WTC11 (cell line): ENCODE measurements around the gene GNLY. TPM values are rescaled to one million over a fixed set of nuclear protein-coding genes. Genes with fewer than 3 reads are reported as not detected.

ENCODE experiments used
- ATAC-seq: fragments of 200-7000 bp; cut with Tn5 transposase; 2 replicates; pipeline ENCODE4 v1.10.0; 2021; ENCODE audit warnings: mild to moderate bottlenecking, moderate library complexity
- CTCF ChIA-PET: fragments of 300-600 bp; sonication (Branson Sonifier 250); formaldehyde crosslinking; loops from one replicate; lab custom pipeline; 2021; ENCODE audit warnings: antibody characterized with exemption; lab: Charles Lee
- POLR2A ChIA-PET: fragments of 350-600 bp; sonication (Branson Sonifier 250); formaldehyde crosslinking; loops from one replicate; lab custom pipeline; 2021; ENCODE audit warnings: antibody characterized with exemption; lab: Charles Lee
- DNase-seq: peaks from one replicate; pipeline ENCODE4 v3.0.0; 2021; ENCODE audit warnings: low spot score
- H3K27ac Mint-ChIP-seq: 2 replicates; pipeline ENCODE4 v1.8.0; 2021; ENCODE audit warnings: mixed read lengths
- H3K27me3 Mint-ChIP-seq: 2 replicates; pipeline ENCODE4 v1.8.0; 2021; ENCODE audit warnings: low read depth, mild to moderate bottlenecking, moderate library complexity, mixed read lengths
- H3K36me3 Mint-ChIP-seq: 2 replicates; pipeline ENCODE4 v1.8.0; 2021; ENCODE audit warnings: mixed read lengths
- H3K4me1 Mint-ChIP-seq: 2 replicates; pipeline ENCODE4 v1.8.0; 2022; ENCODE audit warnings: mixed read lengths
- H3K4me3 Mint-ChIP-seq: 2 replicates; pipeline ENCODE4 v1.8.0; 2021; ENCODE audit warnings: mild to moderate bottlenecking, moderate library complexity, mixed read lengths
- H3K9me3 Mint-ChIP-seq: 2 replicates; pipeline ENCODE4 v1.8.0; 2021; ENCODE audit warnings: mixed read lengths
- ATF3 ChIP-seq: sonication (generic); formaldehyde crosslinking; conservative IDR thresholded peaks from 2 replicates; pipeline ENCODE4 v1.8.1; 2022; ENCODE audit warnings: mild to moderate bottlenecking, missing genetic modification reagents
- CBFB ChIP-seq: sonication (generic); formaldehyde crosslinking; IDR thresholded peaks from 2 replicates; pipeline ENCODE4 v1.8.1; 2022; ENCODE audit warnings: mild to moderate bottlenecking, low read depth, missing genetic modification reagents
- CTCF ChIP-seq: fragments of 200-600 bp; IDR thresholded peaks from 2 replicates; pipeline ENCODE4 v1.8.0; 2022; ENCODE audit warnings: antibody characterized with exemption
- ELF4 ChIP-seq: sonication (generic); formaldehyde crosslinking; IDR thresholded peaks from 2 replicates; pipeline ENCODE4 v1.8.1; 2022; ENCODE audit warnings: low read depth, mild to moderate bottlenecking, moderate library complexity, missing genetic modification reagents
- GABPB1 ChIP-seq: sonication (generic); formaldehyde crosslinking; IDR thresholded peaks from 2 replicates; pipeline ENCODE4 v1.8.1; 2023; ENCODE audit warnings: mild to moderate bottlenecking, missing genetic modification reagents
- IRF1 ChIP-seq: sonication (generic); formaldehyde crosslinking; IDR thresholded peaks from 2 replicates; pipeline ENCODE4 v1.8.0; 2023; ENCODE audit warnings: missing genetic modification reagents
- NFE2L1 ChIP-seq: sonication (generic); formaldehyde crosslinking; IDR thresholded peaks from 2 replicates; pipeline ENCODE4 v1.8.1; 2023; ENCODE audit warnings: missing genetic modification reagents
- NFYB ChIP-seq: sonication (generic); formaldehyde crosslinking; conservative IDR thresholded peaks from 2 replicates; pipeline ENCODE4 v1.8.0; 2022; ENCODE audit warnings: low read depth, missing genetic modification reagents
- NR3C1 ChIP-seq: sonication (generic); formaldehyde crosslinking; conservative IDR thresholded peaks from 2 replicates; pipeline ENCODE4 v1.8.1; 2023; ENCODE audit warnings: low read depth, mild to moderate bottlenecking, missing genetic modification reagents
- OVOL2 ChIP-seq: fragments of 250-450 bp; sonication (Bioruptor Pico); IDR thresholded peaks from 2 replicates; pipeline ENCODE4 v1.9.0; 2021; ENCODE audit warnings: mild to moderate bottlenecking, borderline replicate concordance
- RELA ChIP-seq: sonication (generic); formaldehyde crosslinking; IDR thresholded peaks from 2 replicates; pipeline ENCODE4 v1.8.1; 2022; ENCODE audit warnings: missing genetic modification reagents, mild to moderate bottlenecking, borderline replicate concordance
- SOX15 ChIP-seq: fragments of 250-450 bp; sonication (Bioruptor Pico); IDR thresholded peaks from 2 replicates; pipeline ENCODE4 v1.9.0; 2021; ENCODE audit warnings: mild to moderate bottlenecking
- SP1 ChIP-seq: sonication (generic); formaldehyde crosslinking; conservative IDR thresholded peaks from 2 replicates; pipeline ENCODE4 v1.8.1; 2022; ENCODE audit warnings: missing genetic modification reagents
- TCF7 ChIP-seq: sonication (generic); formaldehyde crosslinking; IDR thresholded peaks from 2 replicates; pipeline ENCODE4 v1.8.0; 2022; ENCODE audit warnings: mild to moderate bottlenecking, low read depth, missing genetic modification reagents, moderate library complexity
- TEAD1 ChIP-seq: sonication (generic); formaldehyde crosslinking; IDR thresholded peaks from 2 replicates; pipeline ENCODE4 v1.8.0; 2022; ENCODE audit warnings: mild to moderate bottlenecking, missing genetic modification reagents
- ZNF232 ChIP-seq: sonication (generic); formaldehyde crosslinking; IDR thresholded peaks from 2 replicates; pipeline ENCODE4 v1.8.0; 2022; ENCODE audit warnings: mild to moderate bottlenecking, missing genetic modification reagents
- ZNF512 ChIP-seq: sonication (generic); formaldehyde crosslinking; IDR thresholded peaks from 2 replicates; pipeline ENCODE4 v1.8.1; 2022; ENCODE audit warnings: missing genetic modification reagents, borderline replicate concordance
- ZSCAN18 ChIP-seq: fragments of 250-450 bp; sonication (Bioruptor Pico); IDR thresholded peaks from 2 replicates; pipeline ENCODE4 v2.1.2; 2022; ENCODE audit warnings: mild to moderate bottlenecking, moderate library complexity
- total RNA-seq: library from RNA; stranded (reverse); gene quantifications from 3 replicates; pipeline ENCODE4 v1.2.3, GENCODE V29; 2021

The GNLY gene
- total RNA-seq, 1 experiment from 2014 or later: not detected

GRCh38 chr2:85699325-85699724, 5.2 kb downstream of the GNLY start:
- DNase-seq (no peak), ATAC-seq (peak; percentile 68)
- CTCF ChIA-PET: interaction anchor here (0.6 to 3.1 kb wide), 3 partner anchors 8 to 50 kb away, joined by 4 to 17 read pairs (median 7); no protein-coding TSS in a partner anchor
- H3K4me3 Mint-ChIP-seq: no peak overlapping the region
- H3K4me1 Mint-ChIP-seq: peaks cover 22% of the 10 kb centered on the region
- H3K27me3 Mint-ChIP-seq: no peaks in the 10 kb centered on the region
- TF ChIP-seq NFE2L1 (CRISPR knock-in tag) (no peak), NFYB (CRISPR knock-in tag) (peak; percentile 73)
- TF ChIP-seq, all 79 proteins: peak for 1
- POLR2A ChIA-PET: no interaction called here
- Mint-ChIP-seq H3K36me3 (no peaks in the 10 kb centered on the region), H3K9me3 (peaks cover 4% of the 10 kb centered on the region; the same call in 1 of the 2 replicates), H3K27ac (no peak overlapping the region)

- peak overlapping the region; percentile 85; the same call in 1 of the 2 replicates for H3K27ac Mint-ChIP-seq
- H3K27me3 Mint-ChIP-seq: peaks cover 4% of the 10 kb centered on the region; the same call in 1 of the 2 replicates
- POLR2A ChIA-PET: interaction anchor here (0.6 kb wide), 1 partner anchor 33 kb away, joined by 3 read pairs; no protein-coding TSS in a partner anchor
- DNase-seq: no peak
- H3K4me3 Mint-ChIP-seq: no peak overlapping the region
- peaks cover 4% of the 10 kb centered on the region; the same call in 1 of the 2 replicates for H3K9me3 Mint-ChIP-seq
- H3K36me3 Mint-ChIP-seq: no peaks in the 10 kb centered on the region
- no peak for ATAC-seq
- CTCF ChIA-PET: interaction anchor here (0.7 to 1.2 kb wide), 5 partner anchors 20 to 65 kb away, joined by 3 to 5 read pairs (median 3); no protein-coding TSS in a partner anchor
- H3K4me1 Mint-ChIP-seq: peaks cover 27% of the 10 kb centered on the region
- TF ChIP-seq SOX15 (CRISPR knock-in tag) (no peak), ATF3 (CRISPR knock-in tag) (no peak), OVOL2 (CRISPR knock-in tag) (no peak), IRF1 (no peak), CBFB (CRISPR knock-in tag) (no peak), RELA (CRISPR knock-in tag) (no peak), ZSCAN18 (no peak), ELF4 (CRISPR knock-in tag) (no peak), SP1 (CRISPR knock-in tag) (no peak), NR3C1 (CRISPR knock-in tag) (no peak), NFE2L1 (CRISPR knock-in tag) (no peak), CTCF (no peak), TEAD1 (no peak), GABPB1 (CRISPR knock-in tag) (no peak), ZNF232 (no peak), TCF7 (CRISPR knock-in tag) (no peak), ZNF512 (CRISPR knock-in tag) (no peak)
These were observed 8.0 kb downstream of the GNLY start for GRCh38 chr2:85702172-85702571.
